Keratinocyte (primary cell): ENCODE measurements around the gene MYBPC1. TPM values are rescaled to one million over a fixed set of nuclear protein-coding genes. Genes with fewer than 3 reads are reported as not detected.
A peak's percentile ranks its signal among the peaks of the same experiment; 100 is the strongest.

Source experiments
- DNase-seq: peaks from one replicate; pipeline ENCODE4 v3.0.0-alpha.2; 2011; ENCODE audit warnings: low read depth, missing footprints, low spot score
- FAIRE-seq: peaks from 2 replicates; lab custom pipeline; 2011; peaks lifted over from hg19 to GRCh38; lab: Jason Lieb, UNC
- H2AFZ ChIP-seq: 2 replicates; pipeline ENCODE4 v1.6.0; 2012; ENCODE audit warnings: low read length, control low read depth, inconsistent platforms; ENCODE audit not compliant: control insufficient read depth
- H3K27ac ChIP-seq: 2 replicates; pipeline ENCODE4 v1.5.1; 2011; ENCODE audit warnings: low read length; ENCODE audit not compliant: control insufficient read depth, insufficient read depth
- H3K27me3 ChIP-seq: 3 replicates; pipeline ENCODE4 v1.6.0; 2011; ENCODE audit warnings: low read length; ENCODE audit not compliant: control insufficient read depth, insufficient read depth; ENCODE audit errors: extremely low read depth
- H3K36me3 ChIP-seq, 2 experiments: 2 replicates in 1 of 2; 3 replicates in 1 of 2; pipeline ENCODE4 v1.5.1; 2011; ENCODE audit warnings: low read length in 2 of 2, mild to moderate bottlenecking in 1 of 2; ENCODE audit not compliant: control insufficient read depth in 2 of 2, insufficient read depth in 2 of 2; ENCODE audit errors: extremely low read depth in 1 of 2
- H3K4me1 ChIP-seq: 3 replicates; pipeline ENCODE4 v1.5.1; 2011; ENCODE audit warnings: low read length; ENCODE audit not compliant: control insufficient read depth, insufficient read depth; ENCODE audit errors: extremely low read depth
- H3K4me2 ChIP-seq: 3 replicates; pipeline ENCODE4 v1.6.0; 2011; ENCODE audit warnings: low read depth, low read length; ENCODE audit not compliant: control insufficient read depth, insufficient read depth; ENCODE audit errors: extremely low read depth
- H3K4me3 ChIP-seq, 3 experiments: fragments of 200-600 bp in 1 of 3; sonication (generic) in 1 of 3; 2 replicates in 2 of 3; 3 replicates in 1 of 3; pipeline ENCODE4 v1.5.1; 2011 to 2016; ENCODE audit warnings: low read length in 3 of 3, mild to moderate bottlenecking in 3 of 3, control low read depth in 2 of 3, inconsistent platforms in 1 of 3, low read depth in 1 of 3, mixed read lengths in 1 of 3, mixed run types in 1 of 3, moderate library complexity in 1 of 3; ENCODE audit not compliant: control insufficient read depth in 2 of 3, insufficient read depth in 2 of 3; ENCODE audit errors: extremely low read depth in 1 of 3
- H3K79me2 ChIP-seq: 2 replicates; pipeline ENCODE4 v1.6.0; 2012; ENCODE audit warnings: low read length; ENCODE audit not compliant: control insufficient read depth, insufficient read depth
- H3K9ac ChIP-seq: 3 replicates; pipeline ENCODE4 v1.6.0; 2011; ENCODE audit warnings: low read length; ENCODE audit not compliant: control insufficient read depth, insufficient read depth; ENCODE audit errors: extremely low read depth
- H3K9me1 ChIP-seq: 3 replicates; pipeline ENCODE4 v1.6.0; 2011; ENCODE audit warnings: low read length; ENCODE audit not compliant: control insufficient read depth, insufficient read depth; ENCODE audit errors: extremely low read depth
- H3K9me3 ChIP-seq: 2 replicates; pipeline ENCODE4 v1.5.1; 2012; ENCODE audit warnings: low read depth, low read length; ENCODE audit not compliant: control insufficient read depth
- H4K20me1 ChIP-seq: 3 replicates; pipeline ENCODE4 v1.6.0; 2011; ENCODE audit warnings: low read length; ENCODE audit not compliant: control insufficient read depth, insufficient read depth; ENCODE audit errors: extremely low read depth
- CTCF ChIP-seq, 3 experiments: IDR thresholded peaks in 1 of 3; conservative IDR thresholded peaks in 1 of 3; optimal IDR thresholded peaks in 1 of 3; 2 replicates in 2 of 3; 3 replicates in 1 of 3; pipeline versions ENCODE3 to v1.5.1; 2011; ENCODE audit warnings: low read length in 3 of 3, mild to moderate bottlenecking in 3 of 3, moderate library complexity in 2 of 3, control low read depth in 1 of 3, inconsistent platforms in 1 of 3; ENCODE audit not compliant: insufficient read depth in 2 of 3; ENCODE audit errors: extremely low read depth in 1 of 3
- EZH2 ChIP-seq: IDR thresholded peaks from one replicate; pipeline ENCODE4 v1.6.1; 2012; ENCODE audit warnings: inconsistent platforms, mild to moderate bottlenecking, low read length, moderate library complexity
- dilution Hi-C: fragments of 300-500 bp; cut with MboI; formaldehyde crosslinking; loops from one replicate; pipeline ENCODE4 v1.7.0; 2020; ENCODE audit warnings: low sequenced_read_pairs; ENCODE audit not compliant: extremely low pct_ligation_motif_present
- polyA plus RNA-seq, 5 experiments: library from polyadenylated mRNA; depleted of rRNA in 3 of 5; stranded (reverse) in 3 of 5; stranded (forward) in 1 of 5; unstranded in 1 of 5; fragments of >200 nt; gene quantifications; 1 replicate in 1 of 5; 2 replicates in 3 of 5; 3 replicates in 1 of 5; pipeline versions ENCODE4 v1.2.1 to v1.2.3, GENCODE V29; 2011 to 2012; ENCODE audit warnings: missing spikeins in 2 of 5, low read depth in 1 of 5, low replicate concordance in 1 of 5

The MYBPC1 gene
- polyA plus RNA-seq, 1 donor (not counting 4 experiments of a cell fraction or from before 2014, with no cell fraction given), result not detected

GRCh38 chr12:101563212-101563611 lies 31.6 kb upstream of the MYBPC1 start:
- no peak overlapping the region for H3K4me2 ChIP-seq
- H3K79me2 ChIP-seq, result no peaks in the 10 kb centered on the region
- no peak overlapping the region for H3K9ac ChIP-seq
- H3K9me1 ChIP-seq, result no peaks in the 10 kb centered on the region
- DNase-seq (no peak), FAIRE-seq (peak; percentile 9)
- no peaks in the 10 kb centered on the region for H4K20me1 ChIP-seq
- no peaks in the 10 kb centered on the region for H3K27me3 ChIP-seq
- H2AFZ ChIP-seq, result no peak overlapping the region
- no peak overlapping the region for H3K4me3 ChIP-seq
- H3K27ac ChIP-seq, result no peak overlapping the region
- H3K9me3 ChIP-seq, result no peaks in the 10 kb centered on the region
- H3K36me3 ChIP-seq, result no peaks in the 10 kb centered on the region
- H3K4me1 ChIP-seq, result no peaks in the 10 kb centered on the region
- no peak for TF ChIP-seq EZH2
- no peak for TF ChIP-seq CTCF (optimal IDR thresholded peaks at IDR 0.05 in 1 of 3, IDR thresholded peaks at IDR 0.05 in 1 of 3, conservative IDR thresholded peaks at IDR 0.05 in 1 of 3; ENCODE audit: extremely low read depth in 1 of 3, insufficient read depth in 2 of 3, low read length in 3 of 3)
- dilution Hi-C loops, result no loop called here

DNA sequence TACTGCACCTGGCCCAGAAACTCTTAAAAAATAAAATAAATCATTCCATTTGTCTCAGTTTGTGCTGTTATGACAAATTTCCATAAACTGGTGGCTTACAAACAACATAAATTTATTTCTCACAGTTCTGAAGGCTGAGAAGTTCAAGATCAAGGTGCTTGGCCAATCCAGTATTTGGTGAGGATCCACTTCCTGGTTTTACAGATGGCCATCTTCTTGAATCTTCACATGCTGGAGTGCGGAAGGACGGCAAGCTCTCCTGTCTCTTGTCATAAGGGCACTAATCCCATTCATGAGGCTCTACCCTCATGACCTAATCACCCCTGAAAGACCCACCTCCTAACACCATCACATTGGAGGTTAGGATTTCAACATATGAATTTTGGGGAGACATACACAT lies 29.9 kb upstream of the MYBPC1 start:
- Histone ChIP-seq H3K79me2 (no peaks in the 10 kb centered on the region), H3K4me1 (no peaks in the 10 kb centered on the region), H3K36me3 (no peaks in the 10 kb centered on the region), H3K4me2 (no peak overlapping the region), H3K9ac (no peak overlapping the region), H2AFZ (no peak overlapping the region), H3K9me1 (no peaks in the 10 kb centered on the region), H3K27me3 (no peaks in the 10 kb centered on the region), H4K20me1 (no peaks in the 10 kb centered on the region), H3K9me3 (no peaks in the 10 kb centered on the region), H3K4me3 (no peak overlapping the region), H3K27ac (no peak overlapping the region)
- no peak for DNase-seq
- dilution Hi-C loops, result no loop called here
- TF ChIP-seq EZH2 (no peak), CTCF (optimal IDR thresholded peaks at IDR 0.05 in 1 of 3, IDR thresholded peaks at IDR 0.05 in 1 of 3, conservative IDR thresholded peaks at IDR 0.05 in 1 of 3; ENCODE audit: extremely low read depth in 1 of 3, insufficient read depth in 2 of 3, low read length in 3 of 3) (no peak)
- FAIRE-seq, result no peak
